Measurements from ENCODE around the gene JUP.

The JUP gene

GRCh38 chr17:41711669-41712400, 74.7 kb downstream of the JUP start, which contains the start of gene GAST:
Gene GAST (plus strand): TSS chr17:41712331. CDS start chr17:41715437, 3,106 bp downstream.
- DNase-seq, result no peak

- DNase-seq, result peak in 1 of 5 donors; percentile 40
These were observed 75.9 kb downstream of the JUP start for GRCh38 chr17:41710472-41711090.

GRCh38 chr17:41707803-41708669, 78.5 kb downstream of the JUP start:
- DNase-seq, result no peak

- no peak for DNase-seq
These were observed 81.1 kb downstream of the JUP start for GRCh38 chr17:41705271-41705991.

All from T-helper 1 cell (primary cell).